ENCODE measurements around the gene MCC.
"Not testable (repeated sequence)": the region's sequence is repeated elsewhere in the genome, so short reads cannot be mapped to it uniquely, and the experiment has no call there.

The MCC gene

DNA sequence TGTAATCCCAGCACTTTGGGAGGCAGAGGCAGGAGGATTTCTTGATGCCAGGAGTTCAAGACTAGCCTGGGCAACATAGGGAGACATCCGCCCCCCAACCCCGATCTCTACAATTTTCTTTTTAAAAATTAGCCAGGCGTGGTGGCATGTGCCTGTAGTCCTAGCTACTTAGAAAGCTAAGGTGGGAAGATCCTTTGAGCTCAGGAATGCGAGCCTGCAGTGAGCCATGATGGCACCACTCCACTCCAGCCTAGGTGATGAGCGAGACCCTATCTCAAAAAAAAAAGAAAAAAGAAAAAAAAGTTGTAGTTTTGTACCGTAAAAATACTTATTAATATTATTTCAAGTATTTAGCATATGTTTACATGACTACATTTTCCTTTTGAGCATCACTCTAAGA, 82.7 kb downstream of the MCC start:
- no peak for DNase-seq

DNA sequence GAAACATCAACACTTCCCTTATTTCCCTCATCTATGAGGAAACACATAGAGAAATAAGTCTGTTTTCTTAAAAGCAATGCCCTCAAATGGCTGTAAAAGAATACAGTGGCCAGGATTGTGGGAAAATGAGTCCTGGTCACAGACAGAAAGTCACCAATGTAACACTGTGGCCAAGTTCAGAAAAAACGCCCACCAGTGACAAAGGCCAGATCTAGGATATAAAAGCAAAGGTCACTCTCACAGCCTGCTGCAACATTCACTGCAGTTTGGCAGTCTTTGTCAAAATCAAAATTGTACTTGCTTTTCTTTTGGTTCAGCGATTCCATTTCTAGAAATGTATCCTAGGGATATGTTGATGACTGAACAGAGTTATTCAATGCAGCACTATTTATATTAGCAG, 84.0 kb downstream of the MCC start:
- no peak for DNase-seq

DNA sequence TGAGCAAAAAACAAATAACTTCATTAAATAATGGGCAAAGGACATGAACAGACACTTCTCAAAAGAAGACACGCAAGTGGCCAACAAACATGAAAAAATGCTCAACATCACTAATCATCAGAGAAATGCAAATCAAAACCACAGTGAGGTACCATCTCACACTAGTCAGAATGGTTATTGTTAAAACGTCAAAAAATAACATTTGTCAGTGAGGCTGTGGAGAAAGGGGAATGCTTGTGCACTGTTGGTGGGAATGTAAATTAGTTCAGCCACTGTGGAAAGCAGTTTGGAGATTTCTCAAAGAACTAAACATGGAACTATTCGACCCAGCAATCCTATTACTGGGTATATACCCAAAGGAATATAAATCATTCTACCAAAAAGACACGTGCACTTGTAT, 90.3 kb downstream of the MCC start:
- DNase-seq, result not testable (repeated sequence)

DNA sequence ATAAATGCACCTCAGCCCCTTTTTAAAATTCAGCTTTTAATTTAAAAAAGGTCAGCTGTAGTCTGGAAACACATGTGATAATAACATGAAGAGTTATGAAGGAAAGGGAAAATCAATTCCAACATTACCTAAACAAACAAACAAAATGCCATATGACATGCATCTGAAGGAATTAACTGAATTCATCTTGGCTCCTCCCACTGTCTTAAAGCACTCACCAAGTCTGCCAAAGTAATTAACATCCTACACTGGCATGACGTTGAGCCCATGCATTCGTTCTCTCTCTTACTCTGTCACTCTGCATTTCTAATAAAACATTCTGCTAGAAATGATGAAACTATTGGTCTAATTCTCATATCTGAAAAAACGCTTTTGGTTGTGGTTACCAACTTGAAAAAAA, 91.2 kb downstream of the MCC start:
- no peak for DNase-seq

DNA sequence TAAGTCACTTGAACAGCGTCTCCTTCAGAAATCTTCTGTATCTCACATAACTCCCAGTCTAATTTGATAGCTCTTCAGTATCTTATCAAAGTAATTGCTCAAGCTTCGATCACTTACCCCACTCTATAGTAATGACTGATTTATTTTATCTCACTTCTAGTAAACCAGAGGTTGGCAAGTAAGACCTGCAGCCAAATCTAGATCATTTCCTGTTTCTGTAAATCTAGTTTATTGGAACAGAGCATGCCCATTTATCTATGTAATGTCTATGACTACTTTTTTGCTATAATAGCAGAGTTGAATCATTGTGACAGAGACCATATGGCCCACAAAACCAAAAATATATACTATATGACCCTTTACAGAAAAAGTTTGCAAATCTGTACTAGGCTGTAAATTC, 93.6 kb downstream of the MCC start:
- no peak for DNase-seq

DNA sequence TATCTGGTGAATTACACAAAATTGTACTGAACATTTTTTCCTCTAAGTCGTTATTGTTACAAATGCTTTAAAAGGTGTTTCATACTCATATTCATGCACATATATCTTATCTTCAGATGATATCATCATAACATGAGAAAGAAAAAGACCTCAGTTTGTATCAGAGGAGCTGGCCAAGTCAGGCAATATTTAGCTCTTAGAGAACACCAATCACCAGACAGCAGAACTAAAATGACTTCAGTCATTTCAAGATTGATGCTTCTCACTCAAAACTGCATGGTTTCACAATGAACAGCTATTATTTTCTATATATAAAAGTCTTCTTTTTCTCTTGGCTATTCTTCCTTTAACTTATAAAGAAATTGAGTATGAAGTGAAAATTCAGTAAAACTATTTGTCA, 98.0 kb downstream of the MCC start:
- no peak for DNase-seq

DNA sequence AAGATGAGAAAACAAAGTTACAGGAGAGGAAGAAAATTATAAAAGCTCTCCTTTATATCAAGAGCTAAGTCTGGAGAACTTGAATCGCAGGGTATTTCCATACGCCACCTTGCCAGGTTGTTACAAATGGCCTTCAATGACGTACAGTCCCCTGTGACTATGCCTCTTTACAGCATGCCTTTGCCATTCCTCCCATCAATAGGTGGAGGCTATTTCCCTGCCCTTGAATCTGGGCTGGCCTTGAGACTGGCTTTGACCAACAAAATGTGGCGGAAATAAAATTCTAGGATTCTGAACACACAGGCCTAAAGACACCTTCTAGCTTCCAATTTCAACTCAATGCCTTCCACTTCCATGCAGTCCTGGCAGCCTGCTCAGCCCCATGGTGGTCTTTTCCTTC, 99.1 kb downstream of the MCC start:
- no peak for DNase-seq

DNA sequence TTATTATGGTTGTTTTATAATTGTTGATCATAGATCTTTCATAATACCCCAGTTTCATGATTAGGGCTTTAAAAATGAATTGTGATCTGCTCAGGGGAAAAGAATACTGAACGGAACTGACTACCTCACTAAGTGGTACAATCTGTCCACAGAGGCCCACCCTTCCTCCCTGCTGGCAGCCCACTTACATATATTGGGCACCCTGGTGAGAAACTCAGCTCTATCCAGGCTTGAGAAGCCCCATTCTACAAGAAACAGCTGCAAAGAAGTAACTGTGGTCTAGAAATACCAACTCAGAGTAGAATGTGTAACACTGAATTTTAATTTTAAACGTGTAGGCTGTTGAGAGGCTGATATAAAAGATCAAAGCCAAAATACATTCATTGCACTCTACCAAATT, 100.4 kb downstream of the MCC start:
- DNase-seq, result no peak

DNA sequence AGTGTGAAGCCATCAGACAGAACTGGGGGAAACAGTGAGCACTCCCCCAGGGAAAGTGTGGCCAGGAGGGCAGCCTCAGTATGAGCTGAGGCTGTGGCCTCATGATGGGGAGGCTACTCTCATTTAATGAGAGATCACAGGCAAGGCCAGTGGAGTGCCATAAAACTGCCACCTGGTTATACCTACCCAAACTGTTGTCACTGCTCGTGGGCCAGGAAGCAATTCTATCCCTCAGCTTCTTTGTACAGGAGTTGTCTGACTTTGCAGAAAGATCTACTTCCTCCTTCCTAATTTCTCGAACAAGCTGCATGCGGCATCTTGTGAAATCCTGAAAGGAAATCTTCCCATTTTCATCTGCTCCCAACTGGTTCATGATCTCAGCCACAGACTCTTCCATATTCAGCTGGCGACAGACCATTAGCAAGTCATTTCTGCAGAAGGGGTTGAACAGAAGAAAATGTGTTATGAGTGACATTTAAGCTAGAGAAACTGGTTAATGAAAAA, 103.4 kb downstream of the MCC start:
- DNase-seq, result no peak

DNA sequence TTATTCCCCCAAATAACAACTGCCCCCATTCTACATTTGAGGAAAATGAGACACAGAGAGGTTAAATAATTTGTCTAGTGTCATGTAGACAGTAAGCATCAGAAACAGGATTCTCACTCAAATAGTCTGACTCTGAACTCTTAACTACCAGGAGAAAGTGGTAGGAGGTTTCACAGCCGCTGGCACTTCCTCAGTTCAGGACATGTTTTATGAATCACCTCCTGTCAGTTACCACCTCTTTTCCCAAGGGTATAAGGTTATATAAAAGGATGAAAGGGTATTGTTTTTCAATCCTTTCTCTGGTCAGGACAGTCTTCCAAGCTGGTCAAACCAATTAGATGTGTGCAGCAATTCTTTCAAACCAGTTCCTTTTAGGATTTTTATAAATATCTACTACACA, 105.5 kb downstream of the MCC start:
- DNase-seq, result no peak

DNA sequence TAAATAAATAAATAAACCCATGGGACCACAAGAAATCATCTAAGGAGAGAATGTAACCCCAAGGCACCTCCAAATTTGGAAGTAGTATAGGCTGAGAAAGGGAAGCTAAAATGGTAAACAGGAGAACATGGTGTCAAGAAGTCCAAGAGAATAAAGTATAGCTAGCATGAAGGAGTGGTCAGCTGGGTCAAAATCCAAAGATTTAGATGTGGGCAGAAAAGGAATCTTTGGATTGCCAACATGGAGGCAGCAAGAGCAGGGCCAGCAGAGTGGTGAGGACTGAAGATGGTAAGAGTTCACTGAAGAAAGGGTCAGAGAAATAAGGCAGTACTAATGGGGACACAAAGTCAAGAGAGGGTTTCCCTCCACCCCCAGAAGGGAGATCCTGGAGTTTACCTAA, 106.5 kb downstream of the MCC start:
- no peak for DNase-seq

DNA sequence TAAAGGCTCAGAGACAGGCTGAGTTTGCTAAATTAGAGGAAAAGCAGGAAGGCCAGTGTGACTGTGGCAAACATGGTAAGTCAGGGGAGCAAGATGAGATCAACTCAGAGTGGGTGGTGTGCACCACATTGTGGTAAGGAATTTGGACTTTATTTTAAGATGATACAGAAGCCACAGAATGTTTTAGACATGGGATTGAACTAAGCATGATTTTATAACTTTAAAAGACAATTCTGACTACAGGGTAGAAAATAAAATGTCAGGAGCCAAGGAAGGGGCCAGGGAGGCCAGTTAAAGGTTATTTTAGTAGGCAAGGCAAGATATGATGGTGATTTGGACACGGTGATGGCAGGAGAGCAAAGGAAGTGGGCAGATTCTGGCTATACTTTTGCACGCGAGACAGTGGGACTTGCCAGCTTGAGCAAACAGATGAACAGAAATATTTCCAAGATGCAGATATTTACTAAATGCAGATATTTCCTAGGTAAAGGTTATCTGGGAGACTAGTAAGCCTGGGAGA, 107.4 kb downstream of the MCC start:
- DNase-seq, result no peak

DNA sequence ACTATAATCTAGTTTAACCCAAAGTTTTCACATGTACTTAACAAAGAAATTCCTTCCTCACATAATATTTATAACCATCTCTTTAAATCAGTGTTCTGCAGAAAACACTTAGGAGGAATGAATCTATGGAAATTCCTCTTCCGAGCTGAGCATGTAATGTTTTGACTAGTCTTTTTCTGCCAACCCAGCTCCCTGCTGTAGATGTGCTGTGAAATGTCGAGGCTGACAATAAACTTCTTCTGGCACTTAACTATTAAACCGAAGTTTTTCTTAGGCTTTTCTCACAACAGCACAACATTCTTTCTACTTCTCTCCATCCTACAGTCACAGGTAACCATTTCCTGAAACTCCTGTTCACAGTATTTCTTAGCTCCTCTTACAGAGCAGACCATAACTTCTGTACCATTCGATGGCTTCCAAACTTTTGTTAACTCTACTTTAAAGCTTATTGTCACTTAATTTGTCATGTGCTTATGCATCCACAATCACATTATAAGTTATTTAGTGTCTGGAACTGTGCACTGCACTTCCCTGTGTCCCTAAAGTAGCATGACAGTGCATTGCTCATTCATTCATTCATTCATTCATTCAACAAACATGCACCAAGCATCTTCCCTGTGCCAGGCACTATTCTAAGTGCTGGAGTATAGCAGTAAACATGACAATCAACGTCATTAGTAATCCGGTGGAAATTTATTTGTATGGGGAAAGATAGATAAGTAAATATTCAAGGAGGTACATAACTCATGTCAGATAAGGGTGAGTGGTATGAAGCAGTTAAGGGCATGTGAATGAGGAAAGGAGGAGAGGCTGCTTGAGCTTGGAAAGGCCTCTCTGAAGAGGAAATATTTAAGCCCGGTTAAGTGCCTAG, 108.1 kb downstream of the MCC start:
- no peak for DNase-seq

DNA sequence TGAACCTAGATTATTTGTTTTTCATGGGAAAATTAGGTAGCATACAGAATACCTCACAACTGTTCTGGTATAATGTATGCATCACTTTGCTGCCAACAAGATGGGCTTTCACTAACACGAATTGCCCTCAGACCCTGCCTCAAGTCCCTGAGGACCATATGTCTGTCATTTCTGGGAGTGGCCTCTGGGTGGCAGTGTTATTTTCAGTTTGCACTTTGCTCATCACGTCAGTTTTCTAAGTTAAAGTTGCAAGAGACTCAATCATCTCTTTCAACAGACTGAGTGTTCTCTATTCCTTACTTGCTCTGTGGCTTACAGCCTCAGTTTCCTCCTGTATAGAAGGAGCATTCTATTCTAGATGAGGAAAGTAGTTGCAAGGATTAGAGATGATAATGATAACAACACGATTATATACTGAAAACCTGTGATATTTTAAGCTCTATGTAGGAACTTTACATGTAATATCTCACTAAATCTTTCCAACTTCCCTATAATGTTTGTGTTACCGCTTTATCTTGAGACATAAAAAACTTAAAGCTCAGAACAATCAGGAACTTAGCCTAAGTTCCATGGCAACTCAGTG, 109.2 kb downstream of the MCC start:
- DNase-seq, result peak; percentile 50

DNA sequence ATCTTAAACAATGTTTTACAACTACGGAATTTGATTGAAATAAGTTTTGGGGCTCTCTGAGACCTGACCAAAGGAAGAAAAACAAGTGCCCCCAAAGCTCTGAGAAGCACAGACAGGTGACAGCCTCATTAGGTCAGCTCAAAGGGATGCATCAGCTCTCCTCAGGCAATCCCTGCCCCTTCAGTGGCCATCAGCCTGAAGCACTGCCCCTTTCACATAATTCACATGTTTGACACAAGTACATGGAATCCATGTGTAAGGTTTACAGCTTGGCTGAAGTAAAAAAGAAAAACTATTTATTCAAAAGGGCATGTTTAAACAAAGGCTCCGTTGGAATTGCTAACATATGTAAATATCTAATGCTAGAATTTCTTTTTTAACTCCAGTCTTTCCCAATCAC, 109.7 kb downstream of the MCC start:
- no peak for DNase-seq

DNA sequence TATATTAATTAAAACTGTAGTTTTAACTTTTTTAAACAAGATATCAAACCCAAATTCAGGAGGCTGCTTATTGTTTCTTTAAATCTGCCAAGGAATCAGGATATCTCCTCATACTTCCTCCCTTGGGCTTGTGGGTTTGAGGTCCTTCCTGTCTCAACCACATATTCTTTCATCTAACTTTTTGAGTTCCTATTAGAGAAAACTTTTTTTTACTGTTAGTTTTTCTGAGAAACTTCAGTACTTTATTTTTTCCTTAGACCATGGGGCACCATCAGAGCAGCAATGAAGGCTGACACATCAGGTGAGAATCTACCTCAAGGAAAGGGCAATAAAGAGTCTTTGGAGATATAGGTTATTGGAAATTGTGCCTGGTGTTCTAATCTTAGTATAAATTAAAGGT, 110.2 kb downstream of the MCC start:
- no peak for DNase-seq

DNA sequence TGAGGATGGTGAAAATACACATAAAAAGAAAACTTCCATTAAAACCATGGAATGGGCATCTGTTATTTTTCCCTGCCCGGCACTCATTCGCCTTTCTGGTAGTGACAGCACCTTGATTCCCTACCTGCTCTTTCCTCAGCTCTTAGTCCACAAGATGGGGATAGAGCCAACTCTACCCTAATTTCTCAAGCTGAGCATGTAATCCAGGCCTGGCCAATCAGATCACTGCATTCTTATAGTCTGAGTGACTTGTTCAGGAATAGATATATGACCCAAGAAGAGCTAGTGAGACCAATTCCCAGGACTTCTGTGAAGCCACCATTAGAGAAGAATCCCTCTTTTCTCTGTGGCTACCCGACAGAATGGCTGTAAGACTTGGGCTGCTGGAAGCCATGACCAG, 111.6 kb downstream of the MCC start:
- no peak for DNase-seq

DNA sequence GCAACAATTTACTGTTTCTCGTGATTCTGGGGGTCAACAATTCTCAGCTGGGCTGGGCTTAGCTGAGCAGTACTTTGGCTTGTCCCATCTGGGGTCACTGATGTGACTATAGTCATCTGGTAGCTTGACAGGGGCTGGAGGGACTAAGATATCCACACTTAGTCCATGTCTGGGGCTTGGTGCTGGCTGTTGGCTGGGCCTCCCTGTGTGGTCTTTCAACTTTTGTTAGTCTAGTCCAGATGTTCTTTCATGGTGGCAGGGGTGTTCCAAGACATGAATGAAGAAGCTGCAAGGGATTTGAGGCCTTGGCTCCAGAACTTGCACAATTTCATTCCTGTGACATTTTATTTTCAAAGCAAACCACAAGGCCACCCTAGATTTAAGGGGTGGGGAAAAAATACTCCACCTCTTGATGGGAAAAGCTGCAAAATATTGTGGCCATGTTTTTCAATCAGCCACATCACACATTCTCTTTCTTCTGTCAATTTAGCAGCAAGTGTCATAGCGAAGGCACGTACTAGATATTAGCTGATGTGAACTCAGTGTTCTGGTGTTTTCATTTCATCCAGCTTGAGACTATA, 112.7 kb downstream of the MCC start:
- DNase-seq, result no peak

DNA sequence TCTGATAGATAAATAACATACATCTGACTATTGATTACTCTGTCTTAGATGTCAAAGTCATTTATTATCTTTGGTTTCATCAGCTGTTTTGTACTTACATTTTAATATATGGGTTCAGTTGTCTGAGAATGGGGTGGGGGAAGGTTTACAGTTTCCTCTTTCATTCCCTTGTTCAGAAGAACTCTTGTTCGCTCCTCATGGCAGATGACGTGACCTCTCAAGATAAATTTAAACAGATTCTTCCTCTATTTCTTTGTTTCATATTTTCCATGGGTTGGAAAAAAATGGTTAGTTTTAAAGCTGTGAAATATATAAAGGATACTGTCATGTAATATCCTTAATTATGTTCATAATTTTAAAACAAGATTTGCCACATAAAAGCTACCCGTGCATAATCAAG, 114.8 kb downstream of the MCC start:
- no peak for DNase-seq

DNA sequence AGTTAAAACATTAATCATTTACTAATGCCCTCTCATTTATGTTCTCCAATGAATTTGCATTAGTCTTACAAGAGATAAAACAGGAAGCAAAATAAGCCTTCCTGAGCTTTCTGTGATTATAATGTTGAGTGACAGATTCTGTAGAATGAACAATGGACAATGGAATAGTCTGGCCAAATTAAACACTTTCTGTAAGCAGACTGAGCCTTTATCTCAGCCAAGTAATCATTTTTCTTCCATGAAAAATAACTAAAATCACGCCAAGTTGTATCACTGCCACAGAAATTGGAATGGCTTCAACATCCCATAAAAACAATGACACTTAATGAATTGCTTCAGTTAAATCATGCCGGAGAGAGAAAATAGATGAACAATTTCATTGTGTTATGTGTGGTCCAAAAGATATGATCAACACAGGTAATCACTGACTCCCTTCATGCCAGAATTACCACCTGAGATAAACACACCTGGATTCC, 116.5 kb downstream of the MCC start:
- DNase-seq, result no peak

DNA sequence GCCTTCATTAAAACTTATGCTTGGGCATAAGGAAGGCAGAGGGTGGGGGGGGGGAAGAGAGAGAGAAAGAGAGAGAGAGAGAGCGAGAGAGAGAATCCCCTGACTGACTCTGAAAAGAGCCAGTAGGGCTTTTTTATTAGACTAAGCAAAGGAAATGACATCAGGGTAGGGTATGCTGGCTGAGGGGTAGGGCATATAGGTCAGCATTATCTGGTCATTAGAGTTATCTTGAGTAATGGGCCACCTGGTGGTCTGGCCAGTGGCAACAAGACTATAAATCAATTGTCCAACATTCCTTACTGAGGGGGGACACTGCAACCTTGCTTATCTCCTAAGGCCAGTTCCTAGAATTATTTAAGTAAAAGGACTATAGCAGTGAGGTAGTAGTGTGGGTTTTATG, 120.7 kb downstream of the MCC start:
- DNase-seq, result no peak

DNA sequence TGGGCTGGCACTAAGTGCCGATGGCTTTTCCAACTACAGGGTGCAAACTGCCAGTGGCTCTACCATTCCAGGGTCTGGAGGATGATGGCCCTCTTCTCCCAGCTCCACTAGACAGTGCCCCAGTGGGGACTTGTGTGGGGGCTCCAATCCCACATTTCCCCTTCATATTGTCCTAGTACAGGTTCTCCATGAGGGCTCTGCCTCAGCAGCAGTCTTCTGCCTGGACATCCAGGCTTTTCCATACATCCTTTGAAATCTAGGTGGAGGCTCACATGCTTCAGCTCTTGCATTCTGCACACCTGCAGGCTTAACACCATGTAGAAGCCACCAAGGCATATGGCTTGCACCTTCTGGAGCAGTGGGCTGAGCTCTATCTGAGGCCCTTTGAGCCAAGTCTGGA, 123.8 kb downstream of the MCC start:
- no peak for DNase-seq

DNA sequence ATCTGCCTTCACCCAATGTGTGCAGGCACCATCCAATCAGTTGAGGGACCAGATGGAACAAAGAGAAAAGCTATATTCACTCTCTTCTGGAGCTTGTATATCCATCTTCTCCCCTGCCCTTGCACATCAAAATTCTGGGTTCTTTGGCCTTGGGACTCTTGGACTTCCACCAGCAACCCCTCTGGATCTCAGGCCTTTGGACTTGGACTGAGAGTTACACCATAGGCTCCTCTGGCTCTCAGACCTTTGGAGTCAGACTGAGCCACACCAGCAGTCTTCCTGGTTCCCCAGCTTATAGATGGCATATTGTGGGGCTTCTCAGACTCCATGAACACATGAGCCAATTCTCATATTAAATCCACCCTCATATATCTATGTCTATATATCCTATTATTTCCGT, 126.6 kb downstream of the MCC start:
- no peak for DNase-seq

DNA sequence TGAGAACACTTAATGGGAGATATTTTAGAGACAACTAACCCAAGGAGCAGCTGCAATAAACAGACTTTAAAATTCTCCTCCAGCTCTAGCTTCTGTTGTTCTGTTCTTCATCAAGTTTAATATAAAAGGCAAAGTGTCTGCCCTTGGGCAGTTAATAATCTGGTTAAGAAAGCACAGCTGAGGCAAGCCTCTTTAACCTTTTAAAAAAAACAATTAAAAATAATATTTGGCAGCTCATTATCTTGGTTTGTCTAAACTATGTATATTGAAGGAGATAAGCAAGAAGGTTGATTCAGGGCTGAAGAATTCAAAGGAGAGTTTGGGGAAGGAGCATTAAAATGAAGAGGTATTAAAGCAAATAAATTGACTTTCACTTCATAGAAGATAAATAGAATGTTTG, 128.8 kb downstream of the MCC start:
- DNase-seq, result no peak

All from right forelimb (tissue), 1 donor.